Putamen (tissue), 1 donor: Measurements from ENCODE around the gene JAG1.
"Not testable (repeated sequence)": the region's sequence is repeated elsewhere in the genome, so short reads cannot be mapped to it uniquely, and the experiment has no call there.

Source experiments
- DNase-seq: peaks from one replicate; pipeline ENCODE4 v3.0.0-alpha.2; 2016; ENCODE audit warnings: low spot score

JAG1 gene

DNA sequence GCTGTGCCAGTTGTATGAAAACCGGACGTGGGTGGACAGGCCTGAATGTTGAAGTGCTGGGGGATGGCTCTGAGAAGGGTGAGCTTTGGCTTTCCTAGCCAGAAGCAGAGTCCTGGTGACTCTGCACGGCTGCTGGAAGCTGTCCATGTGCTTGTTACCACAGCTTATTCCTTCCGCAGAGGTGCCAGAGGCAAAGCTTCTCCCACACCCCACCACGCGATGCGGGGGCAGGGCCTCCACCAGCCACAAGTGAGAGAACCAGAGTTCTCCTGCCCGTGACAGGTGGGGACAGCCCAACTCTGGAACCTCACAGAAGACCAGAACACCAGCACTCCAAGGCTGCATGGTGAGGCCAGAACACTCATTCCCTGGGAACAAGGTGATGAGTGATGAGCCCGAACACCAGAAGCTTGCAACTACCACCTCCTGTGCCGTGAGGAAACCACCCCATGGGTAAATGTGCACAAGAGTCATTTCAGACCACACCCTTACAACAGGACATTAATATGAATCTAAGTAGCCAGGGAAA, 36.7 kb downstream of the JAG1 start:
- no peak for DNase-seq

DNA sequence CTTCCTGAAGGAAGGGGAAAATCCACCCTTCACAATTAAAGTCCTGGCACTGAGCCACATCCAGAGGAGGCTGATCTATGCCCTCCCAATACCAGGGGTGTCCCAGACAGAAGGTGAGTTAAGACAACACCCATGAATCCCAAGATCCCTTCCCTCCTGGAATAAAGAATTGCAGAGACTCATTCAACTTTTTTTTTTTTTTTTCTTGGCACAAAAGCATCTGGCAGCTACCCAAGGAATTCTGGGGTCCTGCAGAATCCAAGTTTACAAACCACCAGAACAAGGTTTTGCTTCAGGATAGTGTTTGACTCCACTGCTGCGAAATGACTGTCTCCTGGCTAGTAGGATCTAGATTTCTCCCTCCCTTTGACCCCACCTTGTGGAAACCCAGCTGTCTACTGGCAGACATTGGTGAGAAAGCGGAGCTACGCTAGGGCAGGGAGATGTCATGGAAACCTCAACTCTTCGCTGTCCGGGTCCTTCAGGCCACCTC, 37.4 kb downstream of the JAG1 start:
- DNase-seq = no peak

DNA sequence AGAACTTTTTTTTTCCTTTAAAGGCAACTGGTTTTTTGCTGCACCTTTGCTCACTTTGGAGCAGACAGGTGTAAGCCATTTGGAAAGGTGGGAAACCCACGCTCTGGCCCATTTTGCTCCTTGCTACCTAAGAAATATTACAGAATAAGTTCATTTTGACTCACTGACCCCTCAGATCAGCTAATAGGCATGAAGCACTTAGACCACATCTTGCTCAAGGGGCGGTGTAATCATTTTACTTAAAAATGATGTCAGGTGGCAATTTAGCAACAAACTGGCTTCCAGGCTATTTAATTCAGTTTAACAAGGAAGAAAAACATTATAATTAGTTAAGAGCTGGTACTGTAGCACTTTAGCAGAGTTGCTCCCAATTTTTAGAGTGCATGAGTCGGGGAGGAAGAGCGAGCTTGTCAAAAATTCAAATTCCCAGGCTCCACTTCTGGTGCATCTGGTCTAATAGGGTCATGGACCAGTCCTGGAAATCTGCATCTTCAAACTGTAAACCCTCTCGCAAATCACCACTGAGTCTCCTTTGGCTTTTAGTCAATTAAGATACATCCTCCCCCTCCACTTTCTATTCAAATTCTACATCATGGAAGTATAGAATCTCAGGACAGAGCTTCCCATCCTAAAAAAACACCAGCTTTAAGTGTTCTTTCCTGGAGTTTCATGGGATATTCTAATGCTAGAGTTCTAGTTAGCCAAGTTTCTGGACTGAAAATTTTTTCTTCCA, 38.2 kb downstream of the JAG1 start:
- DNase-seq = no peak

DNA sequence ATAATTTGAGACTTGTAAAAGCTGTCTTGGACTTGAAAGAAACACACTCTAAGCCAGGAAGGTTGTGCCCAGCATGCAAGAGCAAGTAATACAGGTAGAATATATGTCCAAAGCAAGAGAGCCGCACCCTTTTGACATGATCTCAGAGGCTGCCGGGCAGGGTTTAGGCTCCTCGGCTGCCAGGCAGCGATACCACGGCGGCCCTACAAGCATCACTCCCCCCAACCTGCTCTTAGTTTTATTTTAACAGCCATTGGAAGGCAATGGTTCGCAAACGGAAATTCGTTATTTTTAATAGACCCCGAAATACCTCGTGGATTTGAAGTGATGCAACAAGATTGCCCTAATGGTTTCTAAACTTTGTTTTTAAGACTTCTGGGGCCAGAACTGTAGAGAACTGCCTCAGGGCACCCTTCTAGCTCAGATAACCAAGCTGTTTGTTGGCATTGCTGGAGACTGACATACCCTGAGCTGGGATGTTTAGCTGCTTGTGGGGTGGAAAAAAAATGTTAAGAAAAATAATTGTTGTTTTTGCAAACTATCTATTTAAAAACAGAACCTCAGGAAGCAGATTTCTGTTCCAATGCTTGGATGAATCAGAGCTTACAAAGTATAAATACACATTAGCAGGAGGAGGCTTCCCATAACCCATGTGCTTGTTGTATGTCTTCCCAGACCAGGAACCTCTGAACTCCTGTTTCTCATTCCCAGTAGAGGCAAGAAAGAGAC, 39.0 kb downstream of the JAG1 start:
- no peak for DNase-seq

DNA sequence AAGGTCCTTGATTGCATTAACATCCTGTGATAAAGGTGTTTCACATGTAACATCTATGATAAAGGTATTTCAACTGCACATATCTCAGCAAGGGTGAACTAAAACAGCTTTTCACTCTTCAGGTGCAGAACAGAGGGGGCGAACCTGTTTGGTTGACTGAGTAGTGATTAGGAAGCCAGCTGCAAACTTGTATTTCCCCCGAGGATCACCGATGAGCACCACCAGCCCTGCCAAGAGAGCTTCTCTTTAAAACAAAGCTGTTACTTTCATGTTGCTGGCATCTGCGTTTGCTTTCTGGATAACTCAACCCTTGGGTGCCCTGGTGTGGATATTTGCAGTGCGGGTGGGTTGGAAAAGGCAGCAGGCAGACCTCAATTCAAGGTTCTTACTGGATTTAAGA, 39.6 kb downstream of the JAG1 start:
- DNase-seq = no peak

DNA sequence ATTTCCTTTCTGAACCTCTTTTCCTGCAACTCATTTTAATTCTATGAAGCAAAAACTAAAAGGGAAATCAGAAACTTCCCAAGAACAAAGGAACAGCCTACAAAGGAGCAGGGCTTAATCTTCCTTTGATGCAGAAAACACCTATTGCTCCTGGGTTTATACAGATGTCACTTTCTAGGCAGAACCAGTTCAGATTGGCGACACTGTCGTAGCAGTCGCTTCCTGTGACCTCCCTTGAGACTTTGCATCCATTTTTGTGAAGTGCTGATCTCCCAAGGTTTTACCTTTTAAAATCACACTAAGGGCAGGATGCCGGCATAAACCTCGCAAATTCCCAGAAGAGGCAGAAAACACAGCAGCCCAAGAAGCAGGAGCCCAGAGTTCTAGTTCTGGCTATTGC, 40.1 kb downstream of the JAG1 start:
- no peak for DNase-seq

DNA sequence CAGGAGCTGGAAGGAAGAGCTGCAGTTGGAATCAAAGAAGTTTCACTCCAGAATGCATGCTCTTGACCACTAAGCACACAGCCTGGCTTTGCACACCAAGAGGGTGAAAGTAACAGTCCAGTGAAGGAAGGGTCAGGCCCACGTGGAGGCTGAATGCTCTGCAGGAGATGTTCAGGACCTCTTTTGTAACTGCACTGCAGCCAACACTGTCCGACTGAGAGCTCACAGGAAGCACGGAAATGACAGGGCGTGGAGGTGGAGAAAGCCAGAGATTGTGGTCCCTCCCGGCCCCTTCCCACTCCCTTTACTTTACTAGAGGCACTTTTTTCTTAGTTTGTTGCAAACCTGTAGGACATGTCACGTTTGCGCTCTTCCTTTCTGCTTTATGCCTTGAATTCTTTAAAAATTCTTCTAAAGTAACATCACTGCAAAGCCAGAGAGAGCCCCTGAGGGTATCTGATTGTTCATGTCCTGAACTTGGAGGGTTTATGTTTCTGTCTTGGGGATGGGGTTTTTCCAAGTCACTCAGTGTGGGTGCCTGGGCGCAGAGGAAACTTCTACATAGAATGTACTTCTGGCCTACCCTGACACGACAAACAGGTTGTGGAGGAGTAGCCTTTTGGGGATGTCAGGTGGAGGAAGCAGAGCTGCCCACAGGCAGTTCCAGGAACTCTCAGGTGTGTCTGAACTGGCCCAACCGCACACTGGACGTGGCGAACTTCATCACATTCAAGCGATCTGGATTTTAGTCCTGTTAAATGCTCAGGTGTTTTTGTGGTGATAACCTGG, 40.9 kb downstream of the JAG1 start:
- no peak for DNase-seq

DNA sequence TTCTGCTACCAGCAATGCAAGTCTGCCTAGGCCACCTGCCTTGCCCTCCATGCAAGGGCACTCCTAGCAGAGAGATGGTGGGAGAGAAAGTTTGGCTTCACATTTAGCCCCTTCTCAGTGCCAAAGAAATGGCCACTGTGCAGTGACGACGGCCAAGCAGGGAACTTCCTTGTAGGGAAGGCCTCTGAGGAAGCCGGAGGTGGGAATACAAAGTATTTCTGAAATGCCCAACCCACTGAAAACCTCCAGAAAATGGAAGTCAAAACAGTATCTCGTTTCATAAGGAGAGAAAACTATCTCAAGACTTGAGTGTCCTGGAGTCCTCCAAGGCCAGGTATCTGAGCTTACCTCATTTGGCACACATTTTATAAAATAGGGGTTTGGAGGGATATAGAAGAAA, 42.7 kb downstream of the JAG1 start:
- DNase-seq = no peak

DNA sequence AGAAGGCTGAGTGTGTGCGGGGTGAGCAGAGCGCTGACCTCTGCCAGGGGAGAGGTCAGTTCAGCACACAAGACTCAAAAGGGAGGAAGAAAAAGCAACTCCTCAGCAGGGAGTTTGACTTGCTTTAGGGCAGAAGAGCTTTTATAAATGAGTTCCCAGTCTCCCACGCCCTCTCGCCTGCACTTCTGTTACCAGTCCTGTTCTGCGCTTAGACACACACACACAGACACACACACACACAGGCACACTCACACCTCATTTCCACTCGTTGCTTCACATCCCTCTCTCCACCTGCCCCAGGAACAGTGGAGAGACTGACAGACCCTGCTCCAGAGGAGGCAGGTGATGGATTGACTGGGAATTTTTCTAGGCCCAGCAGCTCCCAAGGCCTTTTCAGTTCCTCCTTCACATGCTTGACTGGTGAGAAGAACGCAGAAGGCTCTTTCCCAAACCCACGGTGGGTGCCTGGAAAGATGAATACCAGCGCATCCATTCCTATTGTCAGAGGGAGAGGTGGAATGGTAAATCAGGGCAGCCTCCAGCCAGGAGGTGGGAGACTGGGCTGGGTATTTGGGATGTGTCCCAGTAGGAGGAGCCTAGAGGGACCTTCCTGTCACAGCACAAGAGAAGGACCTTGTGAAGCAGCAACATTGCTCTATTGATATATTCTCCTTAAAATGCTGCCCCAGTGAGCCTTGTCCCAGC, 43.7 kb downstream of the JAG1 start:
- no peak for DNase-seq

DNA sequence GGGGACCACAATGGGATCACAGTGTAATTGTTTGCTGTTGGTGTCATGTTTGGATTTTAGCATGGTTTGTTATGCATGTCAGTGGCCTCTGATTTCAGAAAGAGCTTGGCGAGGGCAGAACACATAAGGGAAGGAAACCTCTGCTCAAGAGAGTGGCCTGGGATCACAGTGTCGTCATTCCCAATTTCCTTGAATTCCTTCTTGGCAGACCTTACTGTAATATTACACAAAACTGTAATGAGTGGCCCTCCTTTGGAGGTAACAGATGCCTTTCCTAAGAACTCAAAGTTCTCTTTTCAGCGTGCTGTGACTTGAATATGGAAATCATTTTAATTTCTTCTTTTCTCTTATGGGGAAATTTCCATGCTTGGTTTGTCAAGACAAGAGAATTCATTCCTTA, 46.9 kb downstream of the JAG1 start:
- DNase-seq = no peak

DNA sequence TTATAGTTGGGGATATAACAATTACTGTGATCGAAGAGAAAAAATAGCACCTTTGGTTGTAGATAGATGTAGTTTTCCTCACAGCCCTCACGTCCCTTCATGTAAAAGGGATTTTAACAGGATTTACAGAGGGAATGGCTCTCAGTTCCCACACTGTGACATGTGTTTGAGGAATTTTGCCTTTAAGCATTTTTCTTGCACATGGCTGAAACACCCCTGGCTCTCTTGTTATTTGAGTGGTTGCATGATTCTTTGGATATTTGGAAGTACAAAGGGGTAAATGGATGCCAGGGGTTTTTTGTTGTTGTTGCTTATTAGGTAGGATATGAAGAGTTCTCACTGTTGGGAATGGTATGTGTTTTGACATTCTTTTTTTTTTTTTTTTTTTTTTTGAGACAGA, 48.2 kb downstream of the JAG1 start:
- DNase-seq = no peak

DNA sequence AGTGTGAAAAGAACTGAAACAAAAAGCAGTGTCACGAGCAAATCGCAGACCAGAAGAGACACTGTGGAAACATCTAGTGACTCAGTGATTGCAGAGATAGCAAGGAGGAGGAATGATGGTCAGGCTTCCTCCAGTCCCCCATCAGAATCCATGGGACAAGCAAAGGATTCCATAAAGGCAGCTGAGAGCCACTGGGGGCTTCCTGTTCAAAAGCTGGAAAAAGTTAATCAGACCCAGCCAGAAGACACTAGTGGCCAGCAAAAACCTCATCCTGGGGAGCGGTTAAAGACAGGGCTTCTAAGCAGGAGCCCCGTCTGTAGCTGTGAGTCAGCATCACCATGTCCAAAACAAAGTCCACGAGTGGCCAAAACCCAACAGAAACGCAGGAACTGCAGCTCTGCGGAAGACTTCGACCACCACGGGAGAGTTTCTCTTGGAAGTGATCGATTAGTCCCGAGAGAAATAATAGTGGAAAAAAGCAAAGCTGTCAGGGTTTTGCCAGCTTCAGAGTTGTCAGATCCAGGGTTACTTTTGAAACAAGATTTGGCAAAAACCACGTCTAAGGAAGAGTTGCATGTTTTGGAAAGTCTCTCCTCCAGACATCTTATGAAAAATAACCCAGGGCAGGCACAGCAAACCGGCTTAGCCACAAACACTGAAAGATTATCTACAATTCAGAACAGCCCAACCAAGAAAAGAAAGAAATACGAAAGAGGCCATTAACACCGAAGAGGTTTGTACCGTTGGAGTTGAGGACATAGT, 51.0 kb downstream of the JAG1 start:
- no peak for DNase-seq

DNA sequence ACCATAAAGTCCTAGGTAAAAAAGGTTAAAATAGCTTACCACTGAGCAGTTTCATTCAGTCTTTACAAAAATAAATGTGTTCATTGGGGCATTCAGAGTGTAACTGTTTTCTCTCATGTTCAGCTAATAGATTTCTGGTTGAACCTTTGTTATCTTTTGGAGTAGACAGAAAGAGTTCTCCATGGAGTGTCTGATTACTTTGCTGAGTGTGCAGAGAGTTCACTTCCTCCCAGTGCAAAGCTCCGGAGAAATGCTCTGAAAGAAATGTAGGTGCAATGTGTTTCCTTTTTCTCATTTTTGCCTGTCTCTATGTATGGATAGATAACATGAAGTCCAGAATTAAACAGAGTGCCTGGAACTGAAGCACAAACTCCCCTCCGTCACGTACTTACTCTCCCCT, 52.6 kb downstream of the JAG1 start:
- DNase-seq = no peak

DNA sequence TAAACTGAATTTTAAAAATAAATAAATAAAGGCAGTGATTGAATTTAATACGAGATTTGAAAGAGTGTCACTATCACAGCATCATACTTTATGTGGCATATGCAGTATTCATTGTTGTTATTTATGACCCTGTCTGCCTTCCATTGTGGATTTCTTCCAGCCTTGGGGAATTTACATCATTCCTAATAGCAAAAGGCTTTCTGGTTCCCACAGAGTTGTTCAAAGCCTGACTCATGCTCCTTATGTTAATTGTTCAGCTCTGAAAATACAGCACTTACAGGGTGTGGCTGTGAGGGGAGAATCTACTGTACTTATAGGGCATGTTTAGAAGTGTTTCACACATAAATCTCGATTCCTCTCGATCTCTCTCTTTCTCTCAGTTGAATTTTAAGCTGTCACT, 54.4 kb downstream of the JAG1 start:
- DNase-seq = no peak

DNA sequence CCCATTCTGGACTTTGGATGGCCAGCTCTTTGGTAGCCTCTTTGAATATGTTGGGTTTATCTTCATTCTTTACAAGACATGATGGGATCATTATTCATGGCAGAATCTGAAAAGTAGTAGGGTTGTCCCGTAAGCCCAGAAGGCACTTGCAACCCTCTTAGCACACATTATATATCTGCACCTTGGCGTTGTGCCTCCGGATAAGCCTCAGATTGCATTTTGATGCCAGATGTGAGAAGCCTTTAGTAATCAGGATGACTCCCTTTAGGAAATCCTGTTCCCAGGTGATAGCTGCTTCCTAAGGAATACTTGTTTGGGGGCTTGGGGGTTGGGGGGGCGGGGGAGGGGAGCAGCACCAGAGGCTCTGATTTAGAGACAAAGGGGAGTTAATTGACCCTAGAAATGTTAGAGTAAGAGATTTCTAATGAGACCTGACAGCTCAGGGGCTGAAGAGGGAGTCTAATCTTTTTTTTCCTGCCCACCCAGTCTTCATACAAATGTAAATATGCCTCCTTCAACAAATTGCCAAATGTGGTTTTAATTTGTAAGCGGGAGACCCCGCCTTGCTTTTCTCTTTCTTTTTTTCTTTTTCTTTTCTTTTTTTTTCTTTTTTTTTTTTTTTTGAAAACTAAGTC, 55.1 kb downstream of the JAG1 start:
- no peak for DNase-seq

DNA sequence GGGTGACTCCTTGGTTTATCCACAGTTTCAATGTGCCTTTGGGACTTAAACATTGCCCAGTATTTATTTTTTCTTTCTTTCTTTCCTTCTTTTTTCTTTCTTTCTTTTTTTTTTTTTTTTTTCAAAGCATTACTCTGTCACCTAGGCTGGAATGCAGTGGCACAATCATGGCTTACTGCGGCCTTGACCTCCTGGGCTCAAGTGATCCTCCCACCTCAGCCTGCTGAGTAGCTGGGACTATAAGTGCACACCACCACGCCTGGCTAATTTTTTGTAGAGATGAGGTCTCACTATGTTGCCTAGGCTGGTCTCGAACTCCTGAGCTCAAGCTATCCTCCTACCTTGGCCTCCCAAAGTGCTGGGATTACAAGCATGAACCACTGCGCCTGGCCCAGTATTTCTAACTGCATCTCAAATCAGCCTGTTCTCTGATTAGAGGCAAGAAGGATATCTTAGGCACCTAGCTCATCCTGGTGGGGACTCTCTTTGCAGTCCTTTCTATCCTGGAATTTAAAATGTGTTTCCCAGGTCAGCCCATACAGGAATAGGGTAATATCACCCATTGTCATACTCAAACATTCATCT, 56.2 kb downstream of the JAG1 start:
- not testable (repeated sequence) for DNase-seq

DNA sequence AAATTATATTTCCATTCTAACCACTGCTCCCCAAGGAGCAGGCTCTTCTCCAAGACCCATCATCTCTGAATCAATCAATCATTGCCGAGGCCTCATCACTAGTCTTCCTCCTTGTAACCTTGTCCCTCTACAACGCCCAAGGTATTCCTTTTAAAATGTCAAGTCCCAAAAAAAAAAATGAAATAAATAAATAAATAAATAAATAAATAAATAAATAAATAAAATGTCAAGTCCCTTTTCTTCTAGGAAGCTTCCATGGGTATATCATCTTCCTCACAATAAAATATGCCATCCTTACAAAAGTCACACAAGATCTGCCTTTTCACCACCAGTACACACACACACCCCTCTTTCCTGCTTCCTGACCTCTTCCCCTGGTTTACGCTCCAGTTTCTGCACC, 57.6 kb downstream of the JAG1 start:
- no peak for DNase-seq

DNA sequence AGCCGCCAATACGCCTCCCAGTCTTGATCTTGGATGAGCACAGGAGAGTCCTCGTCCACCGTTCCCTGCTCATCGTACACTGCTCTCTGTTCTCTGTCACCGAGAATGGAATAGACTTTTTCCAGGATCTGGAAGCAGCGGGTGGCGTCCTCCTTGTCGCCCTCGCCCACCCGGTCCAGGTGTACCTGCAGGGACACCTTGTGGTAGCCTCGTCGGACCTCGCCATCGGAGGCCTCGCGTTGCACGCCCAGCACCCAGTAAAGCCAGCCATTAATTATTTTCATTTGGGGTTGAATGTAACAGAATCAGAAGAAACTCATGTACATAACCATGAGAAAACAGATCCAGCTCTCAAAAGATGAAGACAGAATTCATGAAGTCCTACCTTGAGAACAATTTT, 59.9 kb downstream of the JAG1 start:
- DNase-seq = no peak

DNA sequence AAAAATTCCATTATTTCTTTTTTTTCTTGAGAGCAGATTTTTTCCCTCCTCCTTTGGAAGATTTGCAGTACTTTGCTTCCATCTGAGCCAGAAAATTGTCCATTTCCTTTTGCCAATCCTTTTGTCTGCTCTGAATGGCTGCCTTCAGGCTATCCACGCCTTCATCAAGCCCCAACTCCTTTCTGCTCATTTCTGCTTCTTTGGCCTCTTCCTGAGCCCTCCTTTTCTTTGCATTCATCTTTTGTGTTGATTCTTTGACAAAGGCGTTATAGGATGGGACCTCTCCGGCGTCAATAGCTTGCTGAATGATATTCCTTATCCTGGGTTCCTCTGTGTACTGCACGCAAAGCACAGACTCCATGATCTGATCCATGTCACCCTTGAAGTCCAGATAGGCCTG, 60.4 kb downstream of the JAG1 start:
- not testable (repeated sequence) for DNase-seq

DNA sequence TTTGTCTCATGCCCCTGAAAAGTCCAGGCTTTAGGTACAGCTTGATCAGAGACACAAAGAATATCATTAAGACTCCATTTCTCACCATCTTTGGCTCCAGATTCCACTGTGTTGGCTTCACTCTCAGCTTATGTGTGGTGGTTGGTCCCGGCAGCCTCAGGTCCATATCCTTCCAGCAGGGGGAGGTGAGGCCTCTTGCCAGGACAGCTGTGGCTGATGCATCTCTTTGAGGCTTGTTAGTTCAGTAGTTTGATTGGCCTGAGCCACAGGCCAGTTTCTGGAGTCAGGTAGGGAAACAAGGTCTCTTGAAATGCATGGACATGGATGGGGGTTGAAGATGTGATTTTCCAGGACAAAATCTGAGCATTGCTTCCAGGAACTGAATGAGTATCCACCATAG, 62.4 kb downstream of the JAG1 start:
- no peak for DNase-seq
